Stimulated activated CD4-positive, alpha-beta T cell treated with anti-CD3 and anti-CD28 coated beads, Interleukin-12 subunit alpha, Interleukin-12 subunit beta, amount 100 ng/mL, for 48 hours (primary cell): Measurements from ENCODE around the gene RAB25.
"Not testable (repeated sequence)": the region's sequence is repeated elsewhere in the genome, so short reads cannot be mapped to it uniquely, and the experiment has no call there.

ENCODE experiments used
- DNase-seq, 3 donors: peaks; one replicate each; pipeline ENCODE4 v3.0.0-alpha.2; 2020; ENCODE audit warnings: low read depth in 2 of 3, low spot score in 1 of 3

RAB25 gene

GRCh38 chr1:156060937-156061636, at the start of gene RAB25:
Gene RAB25 (plus strand): TSS chr1:156061160. CDS start chr1:156061401, 241 bp downstream.
- no peak for DNase-seq

- no peak for DNase-seq
Observed at GRCh38 chr1:156012051-156012817, 48.7 kb upstream of the RAB25 start.

- DNase-seq: no peak
Observed at GRCh38 chr1:156014829-156015228, 46.1 kb upstream of the RAB25 start.

DNA sequence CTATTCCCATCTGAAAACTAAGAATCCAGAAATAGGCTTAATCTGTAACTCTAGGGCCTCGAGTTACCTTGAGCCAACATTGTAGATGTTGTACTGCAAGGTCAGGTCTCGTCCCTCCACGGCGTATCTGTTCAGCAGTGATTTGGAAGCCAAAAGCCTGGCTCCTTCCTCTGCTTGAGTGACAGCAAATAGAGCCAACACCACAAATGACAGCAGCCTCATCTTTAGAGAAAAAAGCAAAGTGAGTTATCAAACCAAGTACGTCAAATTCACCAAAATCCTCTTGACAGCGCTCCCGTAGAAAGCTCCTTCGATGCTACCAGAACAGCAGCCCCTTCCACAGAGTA, 41.0 kb upstream of the RAB25 start:
- DNase-seq: no peak

GRCh38 chr1:156020293-156021092, 40.5 kb upstream of the RAB25 start, which contains the start of gene SSR2:
Gene SSR2 (minus strand): TSS chr1:156020951. CDS start chr1:156020167, 784 bp downstream.
- DNase-seq: peak; percentile 72 to 86 (median 77)

GRCh38 chr1:156021093-156021428, 39.9 kb upstream of the RAB25 start:
- no peak for DNase-seq

DNA sequence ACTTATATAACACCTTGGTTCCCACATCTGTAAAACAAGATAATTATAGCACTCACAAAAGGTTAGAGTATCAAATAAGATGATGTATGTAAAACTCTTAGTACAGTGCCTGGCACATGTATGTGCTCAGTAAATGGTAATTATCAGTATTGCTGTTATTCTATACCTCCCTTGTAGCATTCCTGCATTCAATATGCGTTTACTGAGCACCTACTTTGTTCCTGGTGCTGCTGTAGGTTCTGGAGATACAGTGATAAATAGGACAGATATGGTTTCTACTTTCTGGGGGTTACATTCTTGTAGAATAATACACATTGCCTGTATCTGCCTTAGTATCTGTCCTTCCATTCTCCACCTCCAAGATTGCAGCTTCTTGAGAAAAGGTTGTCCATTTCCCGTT, 39.0 kb upstream of the RAB25 start:
- no peak for DNase-seq

DNA sequence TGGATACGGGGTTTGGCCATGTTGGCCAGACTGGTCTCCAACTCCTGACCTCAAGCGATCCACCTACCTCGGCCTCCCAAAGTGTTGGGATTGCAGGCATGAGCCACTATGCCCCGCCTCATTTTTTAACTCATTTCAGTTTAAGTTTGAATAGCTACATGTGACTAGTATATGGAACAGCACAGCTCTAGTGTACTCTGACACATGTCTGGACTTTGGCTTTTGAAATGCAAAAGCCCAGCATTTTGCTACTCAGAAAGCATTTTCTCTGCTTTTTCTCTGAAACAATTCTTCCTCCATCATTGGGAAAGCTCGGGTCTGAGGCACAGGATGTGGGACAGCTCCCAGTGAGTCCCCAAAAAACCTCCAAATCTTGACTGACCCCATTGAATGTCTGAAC, 36.2 kb upstream of the RAB25 start:
- no peak for DNase-seq

DNA sequence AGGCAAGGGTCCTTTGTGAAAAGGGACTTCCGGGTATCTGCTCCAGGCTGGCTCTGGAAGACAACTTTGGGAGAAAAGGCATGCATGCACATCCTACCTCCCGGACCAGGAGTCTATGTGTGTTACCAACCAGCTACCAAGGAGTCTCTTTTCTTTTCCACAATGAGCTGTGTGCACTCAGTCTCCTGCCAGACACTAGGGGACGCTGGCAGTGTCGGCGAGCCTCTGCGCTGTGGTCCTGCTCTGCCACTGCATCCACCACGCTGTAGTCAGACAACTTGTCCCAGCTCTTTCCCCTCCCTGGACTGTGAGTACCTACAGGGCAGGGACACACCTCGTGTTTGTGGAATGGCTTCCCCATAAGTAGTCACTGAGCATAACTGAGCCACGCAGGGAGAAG, 35.1 kb upstream of the RAB25 start:
- DNase-seq: peak in 2 of 3 donors; percentile 8 to 26

- DNase-seq: no peak
Observed at GRCh38 chr1:156026588-156026987, 34.4 kb upstream of the RAB25 start.

GRCh38 chr1:156033011-156033410, 27.9 kb upstream of the RAB25 start:
- no peak for DNase-seq

GRCh38 chr1:156034991-156035390, 26.0 kb upstream of the RAB25 start:
- DNase-seq: not testable (repeated sequence)

GRCh38 chr1:156042828-156043227, 18.1 kb upstream of the RAB25 start:
- DNase-seq: no peak

GRCh38 chr1:156045076-156045475, 15.9 kb upstream of the RAB25 start:
- DNase-seq: no peak

GRCh38 chr1:156048663-156049258, 12.2 kb upstream of the RAB25 start:
- no peak for DNase-seq

- no peak for DNase-seq
Observed at GRCh38 chr1:156050376-156050775, 10.6 kb upstream of the RAB25 start.

- DNase-seq: no peak
Observed at GRCh38 chr1:156051011-156051725, 9.8 kb upstream of the RAB25 start.

DNA sequence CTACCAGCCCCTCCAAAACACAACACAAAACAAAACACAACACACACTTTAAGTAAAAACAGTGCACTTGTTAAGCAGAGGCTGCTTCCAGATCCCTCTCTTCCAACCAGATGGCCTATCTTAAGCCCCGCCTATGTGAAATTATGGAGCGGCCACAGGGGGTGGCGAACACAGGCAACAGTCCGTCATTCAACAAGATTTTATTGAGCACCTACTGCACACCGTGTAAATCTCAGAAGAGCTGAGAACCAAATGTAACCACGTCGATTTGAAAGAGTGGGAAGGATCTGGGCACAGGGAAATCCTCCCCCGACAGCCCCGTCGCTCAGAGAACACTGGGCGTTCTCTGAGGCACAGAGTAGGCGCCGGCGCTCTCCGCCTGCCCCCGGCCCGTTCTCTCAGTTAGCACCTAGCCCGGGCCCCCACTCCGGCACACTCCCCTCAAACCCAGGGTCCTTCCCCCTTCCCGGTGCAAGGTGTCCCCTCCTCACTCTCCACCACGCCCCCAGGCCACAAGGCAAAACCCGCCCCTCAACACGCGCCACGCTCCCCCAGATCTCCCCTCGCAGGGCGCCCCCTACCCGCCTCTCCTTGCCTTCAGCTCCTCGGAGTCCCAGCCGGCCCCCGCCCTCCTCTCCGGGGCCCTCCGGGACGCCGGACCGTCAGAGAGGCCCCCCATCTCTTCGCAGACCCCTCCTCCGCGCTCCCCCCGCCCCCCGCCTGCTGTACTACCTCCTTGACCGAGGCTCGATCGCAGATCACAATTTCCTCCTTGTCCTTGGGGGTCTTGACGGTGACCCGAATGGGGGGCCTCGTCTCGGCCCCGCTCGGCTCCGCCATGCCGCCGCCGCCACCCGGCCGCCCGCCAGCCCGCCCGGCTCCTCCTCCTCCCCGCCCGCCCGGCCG, 7.8 kb upstream of the RAB25 start:
- peak; percentile 20 to 56 (median 27) for DNase-seq

DNA sequence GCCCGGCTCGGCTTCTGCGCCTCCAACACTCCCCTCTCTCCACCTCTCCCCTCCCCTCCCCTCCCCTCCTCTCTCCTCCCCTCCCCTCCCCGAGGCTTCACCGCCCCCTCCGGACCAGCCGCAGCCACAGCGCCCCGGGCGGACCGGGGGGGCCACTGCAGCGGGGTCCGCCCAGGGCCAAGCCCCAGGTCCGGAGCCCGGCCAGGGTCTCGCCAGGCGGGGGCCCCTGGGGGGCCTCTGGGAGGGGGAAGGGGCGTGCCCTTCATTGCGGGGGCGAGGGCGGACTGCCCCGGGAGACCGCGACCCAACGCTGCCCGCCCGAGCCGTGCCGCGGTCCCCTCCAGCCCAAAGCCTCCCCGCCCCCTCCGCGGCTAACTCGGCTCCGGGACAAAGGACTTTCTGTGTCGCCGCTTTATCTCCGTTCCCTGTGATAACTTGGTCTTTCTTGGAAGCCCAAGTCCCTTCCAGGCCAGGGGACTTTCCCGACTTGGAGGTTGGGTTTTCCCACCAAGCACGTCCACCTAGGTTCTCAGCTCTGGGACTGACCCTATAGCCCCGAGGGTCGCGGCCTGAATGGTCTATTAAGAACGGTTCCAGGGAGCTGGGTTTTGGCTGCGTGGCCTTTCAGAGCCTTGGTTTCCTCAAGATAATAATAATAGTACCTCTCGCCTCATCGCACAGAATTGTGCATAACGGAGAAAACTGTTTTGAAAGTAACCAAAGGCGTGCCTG, 7.0 kb upstream of the RAB25 start, which contains the start of gene UBQLN4:
UBQLN4 (minus strand) TSS at position 31 of the 732 bp plus-strand sequence. CDS start 97 bp downstream, outside the sequence.
- DNase-seq: peak; percentile 76 to 85 (median 80)
